Right lobe of liver (tissue), 4 donors: ENCODE measurements around the gene QRICH2.

Experiments
- CTCF ChIP-seq, 4 donors: fragments of 200-600 bp in 3 of 4; fragments of 450-650 bp in 1 of 4; IDR thresholded peaks; one replicate each; pipeline versions ENCODE4 v1.5.1 to v1.8.0; 2016 to 2022; ENCODE audit warnings: antibody characterized with exemption in 4 of 4, mild to moderate bottlenecking in 2 of 4
- POLR2A ChIP-seq: fragments of 450-650 bp; IDR thresholded peaks from one replicate; pipeline ENCODE4 v1.6.1; 2017; ENCODE audit warnings: antibody characterized with exemption, mild to moderate bottlenecking
- donor health status: DM: no; HTN: no; CAD: no.
- donor health status: DM: no; HTN: no; CAD: no.
- donor health status: DM: no; HTN: yes; CAD: no.

GRCh38 chr17:76232342-76232741 is 75.7 kb downstream of the QRICH2 start:
- no peak for TF ChIP-seq CTCF (IDR thresholded peaks at IDR 0.05)
- TF ChIP-seq POLR2A: no peak
